Testis (tissue), 3 donors: ENCODE results near the gene ENPP7. TPM values are rescaled to one million over a fixed set of nuclear protein-coding genes. Genes with fewer than 3 reads are reported as not detected.

Experiments
- DNase-seq: peaks from one replicate; pipeline ENCODE4 v3.0.0-alpha.2; 2019
- H3K27ac ChIP-seq, 2 donors: fragments of 200-600 bp; sonication (generic); one replicate each; pipeline ENCODE4 v1.5.1; 2019
- H3K27me3 ChIP-seq: fragments of 200-600 bp; sonication (generic); one replicate; pipeline ENCODE4 v1.5.1; 2019
- H3K36me3 ChIP-seq: fragments of 200-600 bp; sonication (generic); one replicate; pipeline ENCODE4 v1.5.1; 2017; ENCODE audit warnings: low read depth; ENCODE audit errors: missing control alignments
- H3K4me1 ChIP-seq: fragments of 200-600 bp; sonication (generic); one replicate; pipeline ENCODE4 v1.5.1; 2019
- H3K4me3 ChIP-seq, 2 donors: fragments of 200-600 bp; sonication (generic); one replicate each; pipeline ENCODE4 v1.5.1; 2017 to 2019
- H3K9me3 ChIP-seq: fragments of 200-600 bp; sonication (generic); one replicate; pipeline ENCODE4 v1.5.1; 2017
- POLR2A ChIP-seq: fragments of 450-650 bp; IDR thresholded peaks from one replicate; pipeline ENCODE4 v1.6.1; 2017; ENCODE audit warnings: antibody characterized with exemption, mild to moderate bottlenecking, moderate library complexity
- WGBS, 2 donors: methylation state at CpG; one replicate each; pipeline ENCODE4 v1.1.5; 2018; 5-methylcytosine and 5-hydroxymethylcytosine counted together
- intact Hi-C: fragments of 100-400 bp; cut with DNase I; formaldehyde crosslinking; loops from one replicate; pipeline ENCODE4 v1.15.1; 2023; ENCODE audit warnings: low total_unique reads
- polyA plus RNA-seq: library from polyadenylated mRNA; stranded (reverse); fragments of 350-450 nt; fragmentation: Illumina TruSeq; extraction: RNeasy Lipid Tissue Mini Kit (QIAGEN cat#74804); gene quantifications from one replicate; pipeline ENCODE4 v1.2.3, GENCODE V29; 2014; ENCODE audit warnings: low read depth, low replicate concordance; ENCODE audit not compliant: insufficient read depth
- total RNA-seq, 2 donors: library from RNA; depleted of rRNA; stranded (reverse); fragments of >200 nt; gene quantifications; one replicate each; pipeline ENCODE4 v1.2.3, GENCODE V29; 2016
- TF ChIP-seq, protein P1 (sequence below), 3 experiments: fragments of 450-650 bp in 2 of 3; fragments of 200-600 bp in 1 of 3; sonication (generic) in 1 of 3; IDR thresholded peaks; one replicate each; pipeline ENCODE4 v1.5.1; 2016 to 2019; ENCODE audit warnings: antibody characterized with exemption in 3 of 3, mild to moderate bottlenecking in 2 of 3, moderate library complexity in 1 of 3

The ENPP7 gene
- total and polyA plus RNA-seq, 3 donors from 2014 or later = 0.12 to 0.24 TPM; not detected in 1

GRCh38 chr17:79700592-79700991 is 30.2 kb upstream of the ENPP7 start:
- Histone ChIP-seq H3K27ac (no peak overlapping the region), H3K27me3 (no peaks in the 10 kb centered on the region), H3K9me3 (no peaks in the 10 kb centered on the region), H3K4me1 (peaks cover 11% of the 10 kb centered on the region), H3K36me3 (no peaks in the 10 kb centered on the region), H3K4me3 (no peak overlapping the region)
- intact Hi-C loops = loop anchor here (10.0 kb wide), 1 partner anchor 306 kb away; no protein-coding TSS in a partner anchor
- no peak for TF ChIP-seq POLR2A
- TF ChIP-seq, protein P1, sequence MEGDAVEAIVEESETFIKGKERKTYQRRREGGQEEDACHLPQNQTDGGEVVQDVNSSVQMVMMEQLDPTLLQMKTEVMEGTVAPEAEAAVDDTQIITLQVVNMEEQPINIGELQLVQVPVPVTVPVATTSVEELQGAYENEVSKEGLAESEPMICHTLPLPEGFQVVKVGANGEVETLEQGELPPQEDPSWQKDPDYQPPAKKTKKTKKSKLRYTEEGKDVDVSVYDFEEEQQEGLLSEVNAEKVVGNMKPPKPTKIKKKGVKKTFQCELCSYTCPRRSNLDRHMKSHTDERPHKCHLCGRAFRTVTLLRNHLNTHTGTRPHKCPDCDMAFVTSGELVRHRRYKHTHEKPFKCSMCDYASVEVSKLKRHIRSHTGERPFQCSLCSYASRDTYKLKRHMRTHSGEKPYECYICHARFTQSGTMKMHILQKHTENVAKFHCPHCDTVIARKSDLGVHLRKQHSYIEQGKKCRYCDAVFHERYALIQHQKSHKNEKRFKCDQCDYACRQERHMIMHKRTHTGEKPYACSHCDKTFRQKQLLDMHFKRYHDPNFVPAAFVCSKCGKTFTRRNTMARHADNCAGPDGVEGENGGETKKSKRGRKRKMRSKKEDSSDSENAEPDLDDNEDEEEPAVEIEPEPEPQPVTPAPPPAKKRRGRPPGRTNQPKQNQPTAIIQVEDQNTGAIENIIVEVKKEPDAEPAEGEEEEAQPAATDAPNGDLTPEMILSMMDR (IDR thresholded peaks at IDR 0.05) = no peak
- DNase-seq = no peak
- 60 to 74% methylated on average over 3 to 5 of the region's 5 CpGs for WGBS, 2 donors

DNA sequence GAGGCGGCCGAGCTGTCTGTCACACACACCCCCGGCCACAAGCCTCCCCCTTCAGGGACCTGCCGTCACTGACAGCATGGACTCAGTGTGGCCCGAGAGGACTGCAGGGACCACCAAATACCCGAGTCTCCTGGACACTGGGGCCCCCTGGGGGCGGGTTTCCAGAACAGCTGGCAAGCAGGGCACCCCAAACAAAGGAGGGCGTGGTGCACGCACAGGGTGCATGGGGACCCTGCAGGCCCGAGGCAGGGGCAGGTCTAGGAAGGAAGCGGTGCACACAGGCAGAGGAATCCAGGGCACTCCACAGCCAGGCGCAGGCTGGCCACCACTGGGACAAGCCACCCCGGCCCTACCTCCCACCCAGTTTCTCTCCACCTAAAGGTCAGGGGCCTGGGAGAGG is 28.7 kb upstream of the ENPP7 start:
- no peaks in the 10 kb centered on the region for H3K27me3 ChIP-seq
- TF ChIP-seq, protein P1 (IDR thresholded peaks at IDR 0.05) = no peak
- no peak for TF ChIP-seq POLR2A
- intact Hi-C loops = loop anchor here (10.0 kb wide), 1 partner anchor 307 kb away; no protein-coding TSS in a partner anchor

GRCh38 chr17:79702550-79703236 is 28.1 kb upstream of the ENPP7 start:
- WGBS, 2 donors = 52 to 79% methylated on average over 10 of the region's 12 CpGs

More for the DNA sequence above, 28.7 kb upstream of the ENPP7 start:
- Histone ChIP-seq H3K9me3 (no peaks in the 10 kb centered on the region), H3K36me3 (no peaks in the 10 kb centered on the region), H3K4me3 (no peak overlapping the region), H3K27ac (no peak overlapping the region), H3K4me1 (no peaks in the 10 kb centered on the region)
- WGBS, 2 donors = 75 to 79% methylated on average over 9 to 12 of the region's 13 CpGs
- DNase-seq = no peak

DNA sequence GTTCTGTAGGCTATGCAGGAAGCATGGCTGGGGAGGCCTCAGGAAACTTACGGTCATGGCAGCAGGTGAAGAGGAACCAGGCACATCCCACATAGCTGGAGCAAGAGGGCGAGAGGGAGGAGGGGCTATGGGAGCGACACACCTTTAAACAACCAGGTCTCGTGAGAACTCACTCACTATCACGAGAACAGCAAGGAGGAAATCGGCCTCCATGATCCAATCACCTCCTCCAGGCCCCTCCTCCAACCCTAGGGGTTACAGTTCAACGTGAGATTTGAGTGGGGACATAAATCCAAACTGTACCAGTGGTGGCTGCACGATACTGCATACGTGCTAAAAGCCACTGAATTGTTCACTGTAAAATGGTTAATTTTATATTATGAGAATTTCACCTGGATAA is 26.1 kb upstream of the ENPP7 start:
- intact Hi-C loops = loop anchor here (10.0 kb wide), 1 partner anchor 310 kb away; no protein-coding TSS in a partner anchor
- H3K27me3 ChIP-seq = no peaks in the 10 kb centered on the region
- DNase-seq = no peak

More at GRCh38 chr17:79702550-79703236, 28.1 kb upstream of the ENPP7 start:
- Histone ChIP-seq H3K36me3 (no peaks in the 10 kb centered on the region), H3K27me3 (no peaks in the 10 kb centered on the region), H3K4me1 (no peaks in the 10 kb centered on the region), H3K4me3 (no peak overlapping the region), H3K9me3 (no peaks in the 10 kb centered on the region), H3K27ac (no peak overlapping the region)
- intact Hi-C loops = loop anchor here (10.0 kb wide), 1 partner anchor 308 kb away; no protein-coding TSS in a partner anchor
- no peak for DNase-seq
- TF ChIP-seq POLR2A = no peak
- TF ChIP-seq, protein P1 (IDR thresholded peaks at IDR 0.05) = no peak

More for the DNA sequence above, 26.1 kb upstream of the ENPP7 start:
- H3K36me3 ChIP-seq = no peaks in the 10 kb centered on the region
- H3K4me1 ChIP-seq = no peaks in the 10 kb centered on the region
- TF ChIP-seq, protein P1 (IDR thresholded peaks at IDR 0.05) = no peak
- TF ChIP-seq POLR2A = no peak
- WGBS, 2 donors = 91 to 92% methylated on average over 9 of the region's 9 CpGs
- no peak overlapping the region for H3K4me3 ChIP-seq
- H3K9me3 ChIP-seq = no peaks in the 10 kb centered on the region
- no peak overlapping the region for H3K27ac ChIP-seq
